K562 (cell line): ENCODE data around the gene RSPH9. TPM values are rescaled to one million over a fixed set of nuclear protein-coding genes. Genes with fewer than 3 reads are reported as not detected.

Source experiments
- CBX3 ChIP-seq, 2 experiments: IDR thresholded peaks; 1 replicate in 1 of 2; 2 replicates in 1 of 2; pipeline ENCODE4 v1.6.1; 2012; ENCODE audit warnings: inconsistent platforms in 2 of 2, low read length in 2 of 2, borderline replicate concordance in 1 of 2, control low read depth in 1 of 2
- FOXJ2 ChIP-seq: fragments of 200-800 bp; sonication (Bioruptor generic); IDR thresholded peaks from 2 replicates; pipeline ENCODE4 v1.6.1; 2016; ENCODE audit warnings: missing genetic modification characterization, missing compliant biosample characterization
- FOXM1 ChIP-seq, 2 experiments: fragments of 450-650 bp in 1 of 2; sonication (generic) in 1 of 2; formaldehyde crosslinking in 1 of 2; IDR thresholded peaks; 2 replicates each; pipeline versions ENCODE4 v1.6.1 to v1.9.0; 2017 to 2022; ENCODE audit warnings: low read depth in 2 of 2, mild to moderate bottlenecking in 2 of 2, missing genetic modification reagents in 1 of 2, moderate library complexity in 1 of 2
- HBP1 ChIP-seq: fragments of 450-650 bp; formaldehyde crosslinking; IDR thresholded peaks from 2 replicates; pipeline ENCODE4 v1.4.0; 2022; ENCODE audit warnings: missing genetic modification characterization
- HMGN3 ChIP-seq: IDR thresholded peaks from 2 replicates; pipeline ENCODE4 v1.6.1; 2011; ENCODE audit warnings: borderline replicate concordance, low read depth, mild to moderate bottlenecking, mixed read lengths, low read length; ENCODE audit not compliant: insufficient read length; ENCODE audit errors: extremely low read depth
- MBD2 ChIP-seq: sonication (generic); IDR thresholded peaks from 2 replicates; pipeline ENCODE4 v1.6.1; 2016; ENCODE audit warnings: low read depth, borderline replicate concordance
- RCOR1 ChIP-seq, 2 experiments: IDR thresholded peaks; 2 replicates each; pipeline ENCODE4 v1.6.1; 2012; ENCODE audit warnings: low read depth in 2 of 2, low read length in 2 of 2, borderline replicate concordance in 1 of 2, improper control_type of control experiment in 1 of 2
- RNF2 ChIP-seq: sonication (generic); IDR thresholded peaks from 2 replicates; pipeline ENCODE4 v1.6.1; 2016
- TBL1XR1 ChIP-seq, 2 experiments: IDR thresholded peaks; 2 replicates each; pipeline ENCODE4 v1.6.1; 2012; ENCODE audit warnings: improper control_type of control experiment in 2 of 2, low read length in 2 of 2, mild to moderate bottlenecking in 1 of 2
- TEAD1 ChIP-seq, 2 experiments: fragments of 450-650 bp in 1 of 2; sonication (generic) in 1 of 2; formaldehyde crosslinking; IDR thresholded peaks; 2 replicates each; pipeline versions ENCODE4 v1.4.0 to v1.8.0; 2020 to 2022; ENCODE audit warnings: mild to moderate bottlenecking in 2 of 2, missing genetic modification reagents in 1 of 2
- ZMIZ1 ChIP-seq, 2 experiments: fragments of 150-350 bp in 1 of 2; IDR thresholded peaks; 2 replicates each; pipeline ENCODE4 v1.6.1; 2012 to 2016; ENCODE audit warnings: low read depth in 2 of 2, low read length in 2 of 2, mild to moderate bottlenecking in 1 of 2, moderate library complexity in 1 of 2
- ZNF175 ChIP-seq: fragments of 200-800 bp; sonication (Bioruptor generic); IDR thresholded peaks from 2 replicates; pipeline ENCODE4 v1.6.1; 2016; ENCODE audit warnings: low read depth, mild to moderate bottlenecking, missing genetic modification characterization, missing compliant biosample characterization
- ZNF609 ChIP-seq: sonication (generic); formaldehyde crosslinking; IDR thresholded peaks from 2 replicates; pipeline ENCODE4 v1.8.1; 2023; ENCODE audit warnings: missing genetic modification reagents, mild to moderate bottlenecking, borderline replicate concordance
- ZNF75A ChIP-seq: fragments of 450-650 bp; formaldehyde crosslinking; IDR thresholded peaks from 2 replicates; pipeline ENCODE4 v1.4.0; 2020; ENCODE audit warnings: mild to moderate bottlenecking
- ZNF79 ChIP-seq: fragments of 250-450 bp; sonication (Bioruptor Pico); IDR thresholded peaks from 2 replicates; pipeline ENCODE4 v1.4.0; 2020; ENCODE audit warnings: low read depth, mild to moderate bottlenecking, moderate library complexity
- polyA plus RNA-seq, 8 experiments: library from polyadenylated mRNA; depleted of rRNA in 4 of 8; stranded (reverse) in 5 of 8; unstranded in 3 of 8; fragments of >200 nt; fragmentation: Nextera tagmentation in 2 of 8; fragmentation: Illumina TruSeq in 1 of 8; extraction: Ambion mirVana in 2 of 8; extraction: Trizol in 1 of 8; gene quantifications; 2 replicates each; pipeline versions ENCODE4 v1.2.1 to v1.2.3, GENCODE V29; 2011 to 2014; ENCODE audit warnings: inconsistent platforms in 1 of 8, missing spikeins in 1 of 8
- total RNA-seq, 7 experiments: library from RNA; depleted of rRNA in 6 of 7; stranded (reverse); fragments of >200 nt in 6 of 7; fragmentation: Illumina TruSeq in 2 of 7; extraction: Trizol in 2 of 7; gene quantifications; 2 replicates each; pipeline versions ENCODE4 v1.2.1 to v1.2.3, GENCODE V29; 2011 to 2021; ENCODE audit warnings: low replicate concordance in 1 of 7

The RSPH9 gene
- total and polyA plus RNA-seq, 9 of the 15 experiments (the other 6 are each of a cell fraction or from before 2014, with no cell fraction given), result 0.05 to 0.60 (median 0.39) TPM; not detected in 6

GRCh38 chr6:43629505-43630300, 15.1 kb upstream of the RSPH9 start (continued):
- TF ChIP-seq ZNF609 (CRISPR knock-in tag) (no peak), ZNF75A (CRISPR knock-in tag) (peak; percentile 23; the same call in 1 of the 2 replicates), FOXJ2 (peak; percentile 9; the same call in 1 of the 2 replicates), FOXM1 (IDR thresholded peaks at IDR 0.05; ENCODE audit: low read depth) (peak; percentile 99), FOXM1 (CRISPR knock-in tag; IDR thresholded peaks at IDR 0.05; ENCODE audit: low read depth) (peak; percentile 98), ZNF175 (CRISPR knock-in tag) (peak; percentile 16; the same call in 1 of the 2 replicates), RCOR1 (IDR thresholded peaks at IDR 0.05; ENCODE audit: borderline replicate concordance in 1 of 2, low read depth in 2 of 2, low read length in 2 of 2) (peak in 1 of 2 experiments; percentile 76; a peak in 2 of 4 replicates), TEAD1 (CRISPR knock-in tag; IDR thresholded peaks at IDR 0.05) (peak; percentile 43 to 76; a peak in 1 of 4 replicates), ZNF79 (CRISPR knock-in tag) (no peak), RNF2 (peak; percentile 48; the same call in 1 of the 2 replicates), HBP1 (CRISPR knock-in tag) (peak; percentile 11), CBX3 (IDR thresholded peaks at IDR 0.05; ENCODE audit: borderline replicate concordance in 1 of 2, low read length in 2 of 2) (peak in 1 of 2 experiments; percentile 49; a peak in 2 of 3 replicates), TBL1XR1 (IDR thresholded peaks at IDR 0.05; ENCODE audit: low read length in 2 of 2) (peak; percentile 7 to 74; a peak in 1 of 4 replicates), HMGN3 (peak; percentile 51), MBD2 (peak; percentile 73), ZMIZ1 (IDR thresholded peaks at IDR 0.05; ENCODE audit: low read depth in 2 of 2, low read length in 2 of 2) (peak in 1 of 2 experiments; percentile 57; a peak in 2 of 4 replicates)
